ENCODE results near the gene RCOR1. TPM values are rescaled to one million over a fixed set of nuclear protein-coding genes. Genes with fewer than 3 reads are reported as not detected.

The RCOR1 gene
- total and polyA plus RNA-seq, 2 experiments from 2014 or later: 9.9 to 30.2 TPM

- Histone ChIP-seq H4K20me1 (ENCODE audit: insufficient read depth, poor library complexity, severe bottlenecking) (no peaks in the 10 kb centered on the region), H3K9me3 (ENCODE audit: low read depth) (no peaks in the 10 kb centered on the region), H3K9me2 (replicated peaks; ENCODE audit: insufficient read depth) (no peaks in the 10 kb centered on the region), H3K36me3 (replicated peaks; ENCODE audit: insufficient read depth, low read depth) (peaks cover 3% of the 10 kb centered on the region), H3K27me3 (no peaks in the 10 kb centered on the region), H3K4me1 (ENCODE audit: insufficient read depth) (no peaks in the 10 kb centered on the region), H3K4me2 (no peak overlapping the region), H3K79me2 (peaks cover 5% of the 10 kb centered on the region), H3K27ac (no peak overlapping the region), H3K4me3 (no peak overlapping the region), H2AFZ (no peak overlapping the region)
- no peak for DNase-seq (ENCODE audit: low spot score)
- TF ChIP-seq EZH2phosphoT487 (IDR thresholded peaks at IDR 0.05; ENCODE audit: low read depth, severe bottlenecking, unreplicated experiment) (no peak), EZH2 (IDR thresholded peaks at IDR 0.05; ENCODE audit: borderline replicate concordance) (no peak), CTCF (IDR thresholded peaks at IDR 0.05; ENCODE audit: poor library complexity) (no peak)
- 93% methylated on average over 6 of the region's 6 CpGs for WGBS (ENCODE audit: low lambda C conversion rate, missing lambda C conversion rate)
These were observed 136.8 kb downstream of the RCOR1 start for GRCh38 chr14:102729268-102729667.

- no peak overlapping the region for H3K4me3 ChIP-seq
- H3K4me2 ChIP-seq: no peak overlapping the region
- no peaks in the 10 kb centered on the region for H3K9me3 ChIP-seq (ENCODE audit: low read depth)
- no peak overlapping the region for H2AFZ ChIP-seq
- TF ChIP-seq EZH2 (IDR thresholded peaks at IDR 0.05; ENCODE audit: borderline replicate concordance) (no peak), CTCF (IDR thresholded peaks at IDR 0.05; ENCODE audit: poor library complexity) (no peak), EZH2phosphoT487 (IDR thresholded peaks at IDR 0.05; ENCODE audit: low read depth, severe bottlenecking, unreplicated experiment) (no peak)
- DNase-seq (ENCODE audit: low spot score): no peak
- peaks cover 5% of the 10 kb centered on the region for H3K79me2 ChIP-seq
- H3K9me2 ChIP-seq (replicated peaks; ENCODE audit: insufficient read depth): no peaks in the 10 kb centered on the region
- H3K27ac ChIP-seq: no peak overlapping the region
- no peaks in the 10 kb centered on the region for H4K20me1 ChIP-seq (ENCODE audit: insufficient read depth, poor library complexity, severe bottlenecking)
- H3K36me3 ChIP-seq (replicated peaks; ENCODE audit: insufficient read depth, low read depth): peaks cover 3% of the 10 kb centered on the region
- no peaks in the 10 kb centered on the region for H3K4me1 ChIP-seq (ENCODE audit: insufficient read depth)
- WGBS (ENCODE audit: low lambda C conversion rate, missing lambda C conversion rate): 97% methylated on average over 8 of the region's 8 CpGs
- no peaks in the 10 kb centered on the region for H3K27me3 ChIP-seq
These were observed 137.4 kb downstream of the RCOR1 start for GRCh38 chr14:102729825-102730224.

- DNase-seq (ENCODE audit: low spot score): no peak
- WGBS (ENCODE audit: low lambda C conversion rate, missing lambda C conversion rate): 97% methylated on average over 15 of the region's 15 CpGs
- H3K4me1 ChIP-seq (ENCODE audit: insufficient read depth): no peaks in the 10 kb centered on the region
These were observed 138.8 kb downstream of the RCOR1 start for GRCh38 chr14:102731101-102731870.

More at GRCh38 chr14:102731101-102731870, 138.8 kb downstream of the RCOR1 start:
- H3K9me3 ChIP-seq (ENCODE audit: low read depth): no peaks in the 10 kb centered on the region
- peaks cover 5% of the 10 kb centered on the region for H3K79me2 ChIP-seq
- no peaks in the 10 kb centered on the region for H3K27me3 ChIP-seq
- no peaks in the 10 kb centered on the region for H3K9me2 ChIP-seq (replicated peaks; ENCODE audit: insufficient read depth)
- no peak overlapping the region for H3K4me3 ChIP-seq
- TF ChIP-seq EZH2phosphoT487 (IDR thresholded peaks at IDR 0.05; ENCODE audit: low read depth, severe bottlenecking, unreplicated experiment): no peak
- TF ChIP-seq CTCF (IDR thresholded peaks at IDR 0.05; ENCODE audit: poor library complexity): no peak
- peaks cover 3% of the 10 kb centered on the region for H3K36me3 ChIP-seq (replicated peaks; ENCODE audit: insufficient read depth, low read depth)
- no peak overlapping the region for H3K27ac ChIP-seq
- H3K4me2 ChIP-seq: no peak overlapping the region
- H2AFZ ChIP-seq: no peak overlapping the region
- H4K20me1 ChIP-seq (ENCODE audit: insufficient read depth, poor library complexity, severe bottlenecking): no peaks in the 10 kb centered on the region

Data from hepatocyte (in vitro differentiated cells).